Adrenal gland (tissue), 12 donors: ENCODE results near the gene CFAP97. TPM values are rescaled to one million over a fixed set of nuclear protein-coding genes. Genes with fewer than 3 reads are reported as not detected.
"Not testable (repeated sequence)": the region's sequence is repeated elsewhere in the genome, so short reads cannot be mapped to it uniquely, and the experiment has no call there.

Experiments used
- DNase-seq, 7 donors: peaks; one replicate each; pipeline ENCODE4 v3.0.0-alpha.2; 2019 to 2020
- H3K27ac ChIP-seq, 5 donors: fragments of 200-600 bp; sonication (generic) in 4 of 5; 1 replicate in 3 of 5; 2 replicates in 2 of 5; pipeline versions ENCODE4 v1.5.1 to v1.8.0; 2016 to 2020; ENCODE audit warnings: mild to moderate bottlenecking in 1 of 5
- H3K27me3 ChIP-seq: fragments of 200-600 bp; 2 replicates; pipeline ENCODE4 v1.8.0; 2021
- H3K36me3 ChIP-seq, 2 donors: fragments of 200-600 bp; replicated peaks in 1 of 2; 1 replicate in 1 of 2; 2 replicates in 1 of 2; pipeline versions ENCODE4 v1.5.1 to v1.8.0; 2018 to 2022
- H3K4me1 ChIP-seq, 2 donors: fragments of 200-600 bp; replicated peaks in 1 of 2; 1 replicate in 1 of 2; 2 replicates in 1 of 2; pipeline versions ENCODE4 v1.5.1 to v1.8.0; 2018 to 2021
- H3K4me3 ChIP-seq, 4 donors: fragments of 200-600 bp; sonication (generic) in 3 of 4; one replicate each; pipeline ENCODE4 v1.5.1; 2016 to 2018
- H3K9me3 ChIP-seq, 3 donors: fragments of 200-600 bp; sonication (generic) in 1 of 3; replicated peaks in 1 of 3; 1 replicate in 2 of 3; 2 replicates in 1 of 3; pipeline versions ENCODE4 v1.5.1 to v1.8.0; 2016 to 2021
- CTCF ChIP-seq, 6 experiments: fragments of 450-650 bp in 4 of 6; fragments of 200-600 bp in 2 of 6; sonication (generic) in 1 of 6; IDR thresholded peaks; 1 replicate in 5 of 6; 2 replicates in 1 of 6; pipeline versions ENCODE4 v1.5.1 to v1.8.0; 2016 to 2021; ENCODE audit warnings: antibody characterized with exemption in 6 of 6, mild to moderate bottlenecking in 2 of 6, moderate library complexity in 1 of 6
- POLR2A ChIP-seq, 2 donors: fragments of 450-650 bp; IDR thresholded peaks; one replicate each; pipeline ENCODE4 v1.6.1; 2017; ENCODE audit warnings: antibody characterized with exemption in 2 of 2, mild to moderate bottlenecking in 2 of 2, moderate library complexity in 1 of 2
- WGBS, 4 donors: extraction: QIAGEN DNeasy Blood & Tissue Kit in 2 of 4; methylation state at CpG; one replicate each; pipeline versions ENCODE4 v1.1.5 to v1.1.7; 2013 to 2017; 5-methylcytosine and 5-hydroxymethylcytosine counted together
- intact Hi-C, 2 donors: fragments of 100-400 bp; cut with DNase I; formaldehyde crosslinking; loops; one replicate each; pipeline versions ENCODE4 v1.14.1 to v1.15.0; 2022 to 2023
- polyA plus RNA-seq, 3 donors: library from polyadenylated mRNA; stranded (reverse); fragments of 200-250 nt in 2 of 3; fragments of 350-450 nt in 1 of 3; fragmentation: Illumina TruSeq in 1 of 3; extraction: RNeasy Lipid Tissue Mini Kit (QIAGEN cat#74804) in 1 of 3; gene quantifications; one replicate each; pipeline ENCODE4 v1.2.3, GENCODE V29; 2013 to 2014
- total RNA-seq, 9 donors: library from RNA; depleted of rRNA in 4 of 9; stranded (reverse); fragments of >200 nt in 4 of 9; fragments of 120-200 nt in 1 of 9; fragmentation: NEBNext Ultra II Directional in 1 of 9; extraction: Animal tissue kit (Norgen Biotek cat#: 25700) in 1 of 9; gene quantifications; one replicate each; pipeline versions ENCODE4 v1.1.0 to v1.2.4, GENCODE V29; 2013 to 2023
- donor health status: healthy with polysubstance abuse.
- donor health status: Bipolar disorder and iron deficiency.
- donor health status: DM: yes; HTN: yes; CAD: no.
- donor health status: DM: no; HTN: no; CAD: no.
- donor health status: DM: no; HTN: no; CAD: no.
- donor health status: DM: yes; HTN: yes; CAD: no.

The CFAP97 gene
- total and polyA plus RNA-seq, 12 donors = 3.9 to 33.3 (median 25.4) TPM

GRCh38 chr4:185242749-185243533 is 39.1 kb upstream of the CFAP97 start:
- TF ChIP-seq CTCF (IDR thresholded peaks at IDR 0.05) (no peak), POLR2A (IDR thresholded peaks at IDR 0.05) (no peak)
- no peak for DNase-seq
- Histone ChIP-seq H3K36me3 (no peaks in the 10 kb centered on the region), H3K4me3 (no peak overlapping the region), H3K27me3 (no peaks in the 10 kb centered on the region), H3K9me3 (no peaks in the 10 kb centered on the region), H3K27ac (no peak overlapping the region), H3K4me1 (peaks cover 0 to 24% of the 10 kb centered on the region in 2 donors)
- WGBS, 4 donors = 89 to 94% (median 90%) methylated on average over 6 of the region's 6 CpGs
- intact Hi-C loops = no loop called here

- H3K27ac ChIP-seq, H3K9me3 ChIP-seq, H3K27me3 ChIP-seq, intact Hi-C loops, DNase-seq, H3K36me3 ChIP-seq, H3K4me3 ChIP-seq: not testable (repeated sequence)
- 89 to 100% methylated on average over 19 to 21 of the region's 32 CpGs; no CpG with 5 or more reads in 2 of the 4 donors for WGBS, 4 donors
- peaks cover 0 to 13% of the 10 kb centered on the region in 2 donors for H3K4me1 ChIP-seq
Measured at GRCh38 chr4:185240486-185240885, 36.7 kb upstream of the CFAP97 start.

- intact Hi-C loops = no loop called here
- TF ChIP-seq POLR2A (IDR thresholded peaks at IDR 0.05) (no peak), CTCF (IDR thresholded peaks at IDR 0.05) (no peak)
- Histone ChIP-seq H3K4me1 (peaks cover 0 to 5% of the 10 kb centered on the region in 2 donors), H3K27me3 (no peaks in the 10 kb centered on the region), H3K27ac (no peak overlapping the region), H3K9me3 (no peaks in the 10 kb centered on the region), H3K36me3 (no peaks in the 10 kb centered on the region), H3K4me3 (no peak overlapping the region)
- 82 to 98% (median 91%) methylated on average over 4 of the region's 4 CpGs for WGBS, 4 donors
- no peak for DNase-seq
Measured at GRCh38 chr4:185238750-185239149, 35.0 kb upstream of the CFAP97 start.

- Histone ChIP-seq H3K36me3 (no peaks in the 10 kb centered on the region), H3K4me3 (no peak overlapping the region), H3K4me1 (peaks cover 0 to 5% of the 10 kb centered on the region in 2 donors), H3K9me3 (no peaks in the 10 kb centered on the region), H3K27ac (no peak overlapping the region), H3K27me3 (no peaks in the 10 kb centered on the region)
- TF ChIP-seq POLR2A (IDR thresholded peaks at IDR 0.05) = no peak
- no peak for TF ChIP-seq CTCF (IDR thresholded peaks at IDR 0.05)
- no peak for DNase-seq
- intact Hi-C loops = no loop called here
- WGBS, 4 donors = 91 to 97% (median 96%) methylated on average over 5 of the region's 5 CpGs
Measured at GRCh38 chr4:185238215-185238681, 34.4 kb upstream of the CFAP97 start.

GRCh38 chr4:185237175-185237574 is 33.4 kb upstream of the CFAP97 start:
- no peaks in the 10 kb centered on the region for H3K27me3 ChIP-seq
- no peak for DNase-seq
- WGBS, 4 donors = 62 to 80% (median 68%) methylated on average over 3 of the region's 3 CpGs
- no peak for TF ChIP-seq POLR2A (IDR thresholded peaks at IDR 0.05)
- TF ChIP-seq CTCF (IDR thresholded peaks at IDR 0.05) = no peak
- H3K4me1 ChIP-seq = peaks cover 7 to 13% of the 10 kb centered on the region in 2 donors
- H3K4me3 ChIP-seq = no peak overlapping the region
- intact Hi-C loops = no loop called here
- H3K9me3 ChIP-seq = no peaks in the 10 kb centered on the region
- no peaks in the 10 kb centered on the region for H3K36me3 ChIP-seq
- H3K27ac ChIP-seq = peak overlapping the region in 1 of 5 donors; percentile 48
